Subcutaneous adipose tissue (tissue), 4 donors: ENCODE measurements around the gene NEXMIF. TPM values are rescaled to one million over a fixed set of nuclear protein-coding genes. Genes with fewer than 3 reads are reported as not detected.

Experiments
- total RNA-seq, 4 donors: library from RNA; depleted of rRNA; stranded (reverse); fragments of >200 nt; gene quantifications; one replicate each; pipeline ENCODE4 v1.1.0, GENCODE V29; 2016
- TF ChIP-seq, protein P1 (sequence below): fragments of 450-650 bp; IDR thresholded peaks from one replicate; pipeline ENCODE4 v1.5.1; 2016; ENCODE audit warnings: low read depth, mild to moderate bottlenecking, control low read depth, antibody characterized with exemption, moderate library complexity

NEXMIF gene
- total RNA-seq: under 1 TPM; 0.22 to 0.49 (median 0.36) TPM

DNA sequence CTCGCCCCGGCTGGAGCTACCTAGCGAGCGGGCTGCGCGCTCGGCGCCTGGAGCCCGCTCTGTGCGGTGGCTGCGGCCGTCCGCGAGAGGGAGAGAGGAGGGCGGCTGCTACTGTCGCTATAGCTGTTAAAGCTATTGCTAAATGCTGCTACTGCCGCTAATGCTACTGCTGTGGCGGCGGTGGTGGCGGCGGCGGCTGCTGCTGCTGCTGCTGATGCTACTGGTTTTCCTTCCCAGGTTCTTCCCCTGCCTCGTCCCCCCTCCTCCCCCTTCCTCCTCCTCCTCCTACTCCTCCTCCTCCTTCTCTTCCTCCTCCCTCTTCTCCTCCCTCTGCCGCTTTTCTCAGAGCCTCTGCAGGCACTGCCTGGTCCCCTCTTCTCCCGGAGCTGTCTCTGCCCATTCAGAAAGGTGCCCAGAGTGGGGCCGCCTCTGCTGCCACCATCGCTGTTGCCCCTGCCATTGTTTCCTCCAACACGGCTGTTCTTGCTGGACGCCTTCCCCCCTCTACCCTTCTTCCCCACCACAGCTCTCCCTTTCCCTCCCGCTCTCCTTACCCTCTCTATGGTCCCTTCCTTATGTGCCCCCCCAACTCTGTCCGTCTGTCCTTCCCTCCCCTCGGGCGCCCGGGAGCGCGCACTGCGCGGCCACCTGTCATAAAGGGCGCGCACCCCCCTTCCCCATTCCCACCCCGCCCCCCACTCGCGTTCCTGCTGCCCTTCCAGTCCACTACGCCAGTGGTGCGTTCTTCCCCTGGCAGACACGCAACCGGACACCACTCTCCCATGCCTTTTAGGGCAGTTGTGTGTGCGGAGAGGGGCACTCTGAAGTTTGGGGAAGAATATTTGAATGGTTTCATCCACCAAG is at the start of gene NEXMIF:
Gene NEXMIF, minus strand, starts transcription at position 228 of the 864 bp plus-strand sequence.
- TF ChIP-seq, protein P1, sequence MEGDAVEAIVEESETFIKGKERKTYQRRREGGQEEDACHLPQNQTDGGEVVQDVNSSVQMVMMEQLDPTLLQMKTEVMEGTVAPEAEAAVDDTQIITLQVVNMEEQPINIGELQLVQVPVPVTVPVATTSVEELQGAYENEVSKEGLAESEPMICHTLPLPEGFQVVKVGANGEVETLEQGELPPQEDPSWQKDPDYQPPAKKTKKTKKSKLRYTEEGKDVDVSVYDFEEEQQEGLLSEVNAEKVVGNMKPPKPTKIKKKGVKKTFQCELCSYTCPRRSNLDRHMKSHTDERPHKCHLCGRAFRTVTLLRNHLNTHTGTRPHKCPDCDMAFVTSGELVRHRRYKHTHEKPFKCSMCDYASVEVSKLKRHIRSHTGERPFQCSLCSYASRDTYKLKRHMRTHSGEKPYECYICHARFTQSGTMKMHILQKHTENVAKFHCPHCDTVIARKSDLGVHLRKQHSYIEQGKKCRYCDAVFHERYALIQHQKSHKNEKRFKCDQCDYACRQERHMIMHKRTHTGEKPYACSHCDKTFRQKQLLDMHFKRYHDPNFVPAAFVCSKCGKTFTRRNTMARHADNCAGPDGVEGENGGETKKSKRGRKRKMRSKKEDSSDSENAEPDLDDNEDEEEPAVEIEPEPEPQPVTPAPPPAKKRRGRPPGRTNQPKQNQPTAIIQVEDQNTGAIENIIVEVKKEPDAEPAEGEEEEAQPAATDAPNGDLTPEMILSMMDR: no peak

DNA sequence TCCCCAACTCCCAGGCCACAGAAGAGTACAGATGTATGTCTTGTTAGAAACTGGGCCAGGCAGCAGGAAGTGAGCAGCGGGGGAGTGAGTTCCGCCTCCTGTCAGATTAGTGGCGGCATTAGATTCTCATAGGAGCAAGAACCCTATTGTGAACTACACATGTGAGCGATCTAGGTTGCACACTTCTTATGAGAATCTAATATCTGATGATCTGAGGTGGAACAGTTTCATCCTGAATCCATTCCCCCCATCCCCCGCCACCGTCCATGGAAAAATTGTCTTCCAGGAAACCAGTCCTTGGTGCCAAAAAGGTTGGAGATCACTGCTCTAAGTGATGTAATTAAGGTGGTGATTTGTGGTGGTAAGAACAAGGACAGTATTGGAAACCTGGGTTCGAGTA is 24.5 kb upstream of the NEXMIF start:
- TF ChIP-seq, protein P1: no peak

DNA sequence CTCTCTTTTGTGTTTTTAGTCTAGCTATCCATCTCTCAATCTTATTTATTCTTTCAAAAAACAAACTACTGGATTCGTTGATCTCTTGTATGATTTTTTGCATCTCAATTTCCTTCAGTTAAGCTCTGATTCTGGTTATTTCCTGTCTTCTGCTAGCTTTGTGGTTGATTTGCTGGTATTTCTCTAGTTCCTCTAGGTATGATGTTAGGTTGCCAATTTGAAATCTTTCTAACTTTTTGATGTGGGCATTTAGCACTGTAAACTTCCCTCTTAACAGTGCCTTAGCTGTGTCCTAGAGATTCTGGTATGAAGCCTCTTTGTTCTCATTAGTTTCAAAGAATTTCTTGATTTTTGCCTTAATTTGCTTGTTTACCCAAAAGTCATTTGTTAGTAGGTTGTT is 15.2 kb upstream of the NEXMIF start:
- TF ChIP-seq, protein P1: no peak

- TF ChIP-seq, protein P1: no peak
Observed at GRCh38 chrX:74931214-74931613, 6.0 kb upstream of the NEXMIF start.

- TF ChIP-seq, protein P1: no peak
Observed at GRCh38 chrX:74924449-74925224, 615 bp downstream of the NEXMIF start.

GRCh38 chrX:74923942-74924448 is 1.3 kb downstream of the NEXMIF start:
- TF ChIP-seq, protein P1: no peak
